Measurements from ENCODE around the gene NCLN. TPM values are rescaled to one million over a fixed set of nuclear protein-coding genes. Genes with fewer than 3 reads are reported as not detected.

Gene NCLN, protein sequence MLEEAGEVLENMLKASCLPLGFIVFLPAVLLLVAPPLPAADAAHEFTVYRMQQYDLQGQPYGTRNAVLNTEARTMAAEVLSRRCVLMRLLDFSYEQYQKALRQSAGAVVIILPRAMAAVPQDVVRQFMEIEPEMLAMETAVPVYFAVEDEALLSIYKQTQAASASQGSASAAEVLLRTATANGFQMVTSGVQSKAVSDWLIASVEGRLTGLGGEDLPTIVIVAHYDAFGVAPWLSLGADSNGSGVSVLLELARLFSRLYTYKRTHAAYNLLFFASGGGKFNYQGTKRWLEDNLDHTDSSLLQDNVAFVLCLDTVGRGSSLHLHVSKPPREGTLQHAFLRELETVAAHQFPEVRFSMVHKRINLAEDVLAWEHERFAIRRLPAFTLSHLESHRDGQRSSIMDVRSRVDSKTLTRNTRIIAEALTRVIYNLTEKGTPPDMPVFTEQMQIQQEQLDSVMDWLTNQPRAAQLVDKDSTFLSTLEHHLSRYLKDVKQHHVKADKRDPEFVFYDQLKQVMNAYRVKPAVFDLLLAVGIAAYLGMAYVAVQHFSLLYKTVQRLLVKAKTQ
- total RNA-seq (2012; rRNA removed), result 76.8 and 97.6 TPM in 2 replicates

DNA sequence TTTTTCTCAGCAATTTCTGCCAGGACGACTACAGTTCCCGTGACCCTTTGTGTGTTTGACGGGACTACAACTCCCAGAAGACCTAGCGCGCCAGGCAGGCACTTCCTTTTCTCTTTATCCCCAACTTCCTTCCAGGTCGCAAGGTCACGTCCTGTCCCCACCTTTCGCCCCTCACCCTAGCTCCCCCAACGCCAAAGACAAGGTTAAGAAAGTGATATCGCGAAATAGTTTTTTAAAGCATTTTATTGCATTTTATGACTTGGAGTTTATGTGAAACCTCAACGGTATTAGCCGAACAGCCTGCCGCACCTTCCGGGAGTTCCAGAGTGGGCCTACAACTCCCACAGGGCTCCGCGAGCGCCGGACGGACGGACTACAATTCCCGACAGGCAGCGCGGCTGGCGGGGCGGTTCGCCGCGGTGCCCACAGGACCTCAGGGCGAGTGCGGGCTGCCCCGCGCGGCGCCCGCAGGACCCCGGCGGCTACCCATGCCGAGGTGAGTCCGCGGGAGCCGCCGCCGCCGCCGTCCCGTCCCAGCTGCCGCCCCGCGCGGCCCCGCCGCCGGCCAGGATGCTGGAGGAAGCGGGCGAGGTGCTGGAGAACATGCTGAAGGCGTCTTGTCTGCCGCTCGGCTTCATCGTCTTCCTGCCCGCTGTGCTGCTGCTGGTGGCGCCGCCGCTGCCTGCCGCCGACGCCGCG lies at the start of gene NCLN:
Gene NCLN (plus strand): TSS at position 470 of the 699 bp plus-strand sequence. CDS start 101 bp downstream, at position 571.
- Histone ChIP-seq H3K4me1 (ENCODE audit: control insufficient read depth, insufficient read depth, low read length) (peaks cover 14% of the 10 kb centered on the region), H3K4me2 (ENCODE audit: low read length) (peak within 1 kb of the TSS; percentile 94)

GRCh38 chr19:3135961-3136683 lies 49.6 kb upstream of the NCLN start, which contains the start of gene GNA15:
Gene GNA15 (plus strand): TSS chr19:3136033. CDS start chr19:3136451, 418 bp downstream.
- Histone ChIP-seq H3K4me2 (ENCODE audit: low read length) (no peak within 1 kb of the TSS), H3K4me1 (ENCODE audit: control insufficient read depth, insufficient read depth, low read length) (peaks cover 15% of the 10 kb centered on the region), H3K27me3 (ENCODE audit: control insufficient read depth, insufficient read depth, low read length) (no peaks in the 10 kb centered on the region), H3K36me3 (ENCODE audit: insufficient read depth, low read length) (no peaks in the 10 kb centered on the region), H3K4me3 (ENCODE audit: low read length) (no peak within 1 kb of the TSS), H3K9me3 (replicated peaks; ENCODE audit: low read length) (peaks cover 3% of the 10 kb centered on the region), H3K9ac (ENCODE audit: low read depth, low read length) (no peak within 1 kb of the TSS)

More for the DNA sequence above, at the start of gene NCLN:
- H3K9me3 ChIP-seq (replicated peaks; ENCODE audit: low read length), result no peaks in the 10 kb centered on the region
- peak within 1 kb of the TSS; percentile 92 for H3K9ac ChIP-seq (ENCODE audit: low read depth, low read length)
- H3K4me3 ChIP-seq (ENCODE audit: low read length), result peak within 1 kb of the TSS; percentile 98
- H3K36me3 ChIP-seq (ENCODE audit: insufficient read depth, low read length), result peaks cover 6% of the 10 kb centered on the region
- no peaks in the 10 kb centered on the region for H3K27me3 ChIP-seq (ENCODE audit: control insufficient read depth, insufficient read depth, low read length)

- no peak overlapping the region for H3K4me2 ChIP-seq (ENCODE audit: low read length)
- H3K36me3 ChIP-seq (ENCODE audit: insufficient read depth, low read length), result no peaks in the 10 kb centered on the region
- H3K4me3 ChIP-seq (ENCODE audit: low read length), result no peak overlapping the region
- no peak overlapping the region for H3K9ac ChIP-seq (ENCODE audit: low read depth, low read length)
- no peaks in the 10 kb centered on the region for H3K27me3 ChIP-seq (ENCODE audit: control insufficient read depth, insufficient read depth, low read length)
- peaks cover 3% of the 10 kb centered on the region for H3K9me3 ChIP-seq (replicated peaks; ENCODE audit: low read length)
- H3K4me1 ChIP-seq (ENCODE audit: control insufficient read depth, insufficient read depth, low read length), result peaks cover 20% of the 10 kb centered on the region
Observed at GRCh38 chr19:3136684-3137055, 49.1 kb upstream of the NCLN start.

GRCh38 chr19:3137119-3137518 lies 48.6 kb upstream of the NCLN start:
- H3K4me3 ChIP-seq (ENCODE audit: low read length), result no peak overlapping the region
- peaks cover 3% of the 10 kb centered on the region for H3K9me3 ChIP-seq (replicated peaks; ENCODE audit: low read length)
- H3K4me1 ChIP-seq (ENCODE audit: control insufficient read depth, insufficient read depth, low read length), result peaks cover 25% of the 10 kb centered on the region
- H3K9ac ChIP-seq (ENCODE audit: low read depth, low read length), result no peak overlapping the region
- no peak overlapping the region for H3K4me2 ChIP-seq (ENCODE audit: low read length)
- no peaks in the 10 kb centered on the region for H3K27me3 ChIP-seq (ENCODE audit: control insufficient read depth, insufficient read depth, low read length)
- no peaks in the 10 kb centered on the region for H3K36me3 ChIP-seq (ENCODE audit: insufficient read depth, low read length)

- Histone ChIP-seq H3K36me3 (ENCODE audit: insufficient read depth, low read length) (no peaks in the 10 kb centered on the region), H3K9me3 (replicated peaks; ENCODE audit: low read length) (peaks cover 3% of the 10 kb centered on the region), H3K4me1 (ENCODE audit: control insufficient read depth, insufficient read depth, low read length) (peaks cover 26% of the 10 kb centered on the region), H3K4me2 (ENCODE audit: low read length) (no peak overlapping the region), H3K27me3 (ENCODE audit: control insufficient read depth, insufficient read depth, low read length) (no peaks in the 10 kb centered on the region), H3K4me3 (ENCODE audit: low read length) (no peak overlapping the region), H3K9ac (ENCODE audit: low read depth, low read length) (no peak overlapping the region)
Observed at GRCh38 chr19:3138268-3138667, 47.5 kb upstream of the NCLN start.

GRCh38 chr19:3140667-3141038 lies 45.1 kb upstream of the NCLN start:
- H3K27me3 ChIP-seq (ENCODE audit: control insufficient read depth, insufficient read depth, low read length), result no peaks in the 10 kb centered on the region
- no peak overlapping the region for H3K4me3 ChIP-seq (ENCODE audit: low read length)
- H3K4me1 ChIP-seq (ENCODE audit: control insufficient read depth, insufficient read depth, low read length), result peaks cover 20% of the 10 kb centered on the region
- H3K9me3 ChIP-seq (replicated peaks; ENCODE audit: low read length), result peaks cover 3% of the 10 kb centered on the region
- H3K9ac ChIP-seq (ENCODE audit: low read depth, low read length), result no peak overlapping the region
- no peaks in the 10 kb centered on the region for H3K36me3 ChIP-seq (ENCODE audit: insufficient read depth, low read length)
- H3K4me2 ChIP-seq (ENCODE audit: low read length), result no peak overlapping the region

DNA sequence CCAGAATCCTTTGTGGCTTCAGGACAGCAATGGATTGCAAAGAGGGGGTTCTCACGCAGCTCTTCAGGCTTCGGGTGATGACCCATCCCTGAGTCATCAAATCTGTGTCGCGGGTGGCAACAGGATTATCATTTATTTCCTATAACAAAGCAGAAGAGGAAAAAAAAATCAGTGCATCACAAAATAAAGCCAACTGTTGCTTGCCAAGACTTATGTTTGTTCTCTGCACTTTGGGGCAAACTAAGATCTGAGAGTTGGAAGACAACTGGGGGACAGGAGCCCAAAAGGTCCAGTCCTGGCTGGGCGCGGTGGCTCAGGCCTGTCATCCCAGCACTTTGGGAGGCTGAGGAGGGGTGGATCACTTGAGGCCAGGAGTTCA lies 43.4 kb upstream of the NCLN start:
- Histone ChIP-seq H3K4me1 (ENCODE audit: control insufficient read depth, insufficient read depth, low read length) (peaks cover 20% of the 10 kb centered on the region), H3K36me3 (ENCODE audit: insufficient read depth, low read length) (no peaks in the 10 kb centered on the region), H3K4me3 (ENCODE audit: low read length) (no peak overlapping the region), H3K9me3 (replicated peaks; ENCODE audit: low read length) (peaks cover 3% of the 10 kb centered on the region), H3K4me2 (ENCODE audit: low read length) (peak overlapping the region; percentile 73), H3K27me3 (ENCODE audit: control insufficient read depth, insufficient read depth, low read length) (no peaks in the 10 kb centered on the region), H3K9ac (ENCODE audit: low read depth, low read length) (peak overlapping the region; percentile 80)

DNA sequence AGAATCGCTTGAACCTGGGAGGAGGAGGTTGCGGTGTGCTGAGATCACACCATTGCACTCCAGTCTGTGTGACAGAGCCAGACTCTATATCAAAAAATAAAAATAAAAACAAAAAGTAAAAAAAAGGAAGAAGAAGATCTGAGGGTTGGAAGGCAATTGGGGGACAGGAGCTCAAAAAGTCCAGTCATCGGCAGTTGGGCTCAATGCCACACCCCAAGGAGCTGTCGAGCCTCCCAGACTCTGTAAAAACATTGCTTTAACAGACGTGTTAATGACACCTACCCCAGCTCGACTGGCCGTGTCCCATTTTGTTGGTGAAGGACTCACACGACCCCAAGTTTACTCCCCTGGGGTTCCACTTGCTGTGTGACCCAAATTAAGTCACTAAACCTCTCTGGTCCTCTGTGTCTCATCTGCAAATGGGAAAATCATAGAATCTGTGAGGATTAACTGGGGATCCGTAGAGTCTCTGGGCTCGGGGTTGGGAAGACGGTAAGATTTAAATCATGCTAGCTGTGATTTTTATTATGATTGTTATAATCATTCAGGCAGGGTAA lies 42.9 kb upstream of the NCLN start:
- H3K36me3 ChIP-seq (ENCODE audit: insufficient read depth, low read length), result no peaks in the 10 kb centered on the region
- no peaks in the 10 kb centered on the region for H3K27me3 ChIP-seq (ENCODE audit: control insufficient read depth, insufficient read depth, low read length)
- H3K4me2 ChIP-seq (ENCODE audit: low read length), result peak overlapping the region; percentile 73
- H3K4me3 ChIP-seq (ENCODE audit: low read length), result no peak overlapping the region
- peaks cover 20% of the 10 kb centered on the region for H3K4me1 ChIP-seq (ENCODE audit: control insufficient read depth, insufficient read depth, low read length)
- peak overlapping the region; percentile 80 for H3K9ac ChIP-seq (ENCODE audit: low read depth, low read length)
- H3K9me3 ChIP-seq (replicated peaks; ENCODE audit: low read length), result peaks cover 3% of the 10 kb centered on the region

GRCh38 chr19:3145909-3146676 lies 39.6 kb upstream of the NCLN start:
- Histone ChIP-seq H3K36me3 (ENCODE audit: insufficient read depth, low read length) (no peaks in the 10 kb centered on the region), H3K4me1 (ENCODE audit: control insufficient read depth, insufficient read depth, low read length) (peaks cover 18% of the 10 kb centered on the region), H3K9ac (ENCODE audit: low read depth, low read length) (no peak overlapping the region), H3K4me3 (ENCODE audit: low read length) (no peak overlapping the region), H3K9me3 (replicated peaks; ENCODE audit: low read length) (no peaks in the 10 kb centered on the region), H3K27me3 (ENCODE audit: control insufficient read depth, insufficient read depth, low read length) (peaks cover 8% of the 10 kb centered on the region), H3K4me2 (ENCODE audit: low read length) (no peak overlapping the region)

DNA sequence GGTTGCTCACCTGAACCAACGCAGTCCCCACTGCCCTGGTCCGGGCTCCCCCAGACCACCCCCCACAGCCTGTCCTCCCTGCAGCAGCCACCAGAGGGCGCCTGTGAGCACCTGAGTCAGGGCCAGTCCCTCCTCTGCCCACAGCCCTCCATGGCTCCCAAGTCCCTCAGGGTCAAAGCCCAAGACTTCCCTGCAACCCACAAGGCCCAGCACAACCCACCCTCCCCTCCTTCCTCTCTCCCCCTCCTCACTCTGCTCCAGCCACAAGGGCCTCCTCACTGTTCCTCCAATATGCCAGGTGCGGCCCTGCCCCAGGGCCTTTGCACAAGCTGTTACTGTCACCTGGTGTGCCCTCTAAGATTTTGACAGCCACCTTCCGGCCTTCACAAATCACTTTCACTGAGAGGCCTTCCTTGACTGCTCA lies 39.0 kb upstream of the NCLN start:
- H3K9ac ChIP-seq (ENCODE audit: low read depth, low read length), result no peak overlapping the region
- H3K9me3 ChIP-seq (replicated peaks; ENCODE audit: low read length), result no peaks in the 10 kb centered on the region
- peaks cover 12% of the 10 kb centered on the region for H3K4me1 ChIP-seq (ENCODE audit: control insufficient read depth, insufficient read depth, low read length)
- H3K4me2 ChIP-seq (ENCODE audit: low read length), result no peak overlapping the region
- H3K4me3 ChIP-seq (ENCODE audit: low read length), result no peak overlapping the region
- no peaks in the 10 kb centered on the region for H3K36me3 ChIP-seq (ENCODE audit: insufficient read depth, low read length)
- H3K27me3 ChIP-seq (ENCODE audit: control insufficient read depth, insufficient read depth, low read length), result peaks cover 8% of the 10 kb centered on the region

Data from skeletal muscle satellite cell (primary cell).